HG03280 (cell line): Measurements from ENCODE around the gene NR3C2.

Source experiments
- ATAC-seq: cut with Tn5 transposase; IDR thresholded peaks from one replicate; pipeline ENCODE4 v1.9.1; 2021; ENCODE audit warnings: mild to moderate bottlenecking, moderate library complexity; ENCODE audit not compliant: unreplicated experiment

NR3C2 gene

GRCh38 chr4:148373093-148373492, 69.1 kb downstream of the NR3C2 start:
- ATAC-seq = no peak

- ATAC-seq = no peak
Measured at GRCh38 chr4:148369919-148370318, 72.3 kb downstream of the NR3C2 start.

GRCh38 chr4:148367756-148368155, 74.5 kb downstream of the NR3C2 start:
- no peak for ATAC-seq

GRCh38 chr4:148366251-148366650, 76.0 kb downstream of the NR3C2 start:
- no peak for ATAC-seq

GRCh38 chr4:148364525-148364924, 77.7 kb downstream of the NR3C2 start:
- no peak for ATAC-seq

- ATAC-seq = no peak
Measured at GRCh38 chr4:148359769-148360168, 82.4 kb downstream of the NR3C2 start.

GRCh38 chr4:148355442-148356123, 86.6 kb downstream of the NR3C2 start:
- ATAC-seq = no peak

GRCh38 chr4:148354186-148354585, 88.0 kb downstream of the NR3C2 start:
- no peak for ATAC-seq

GRCh38 chr4:148353571-148353970, 88.6 kb downstream of the NR3C2 start:
- ATAC-seq = no peak

GRCh38 chr4:148349153-148349552, 93.1 kb downstream of the NR3C2 start:
- no peak for ATAC-seq

- no peak for ATAC-seq
Measured at GRCh38 chr4:148346657-148347056, 95.6 kb downstream of the NR3C2 start.

GRCh38 chr4:148345509-148345908, 96.7 kb downstream of the NR3C2 start:
- ATAC-seq = no peak

- ATAC-seq = no peak
Measured at GRCh38 chr4:148344941-148345340, 97.3 kb downstream of the NR3C2 start.

GRCh38 chr4:148344352-148344751, 97.9 kb downstream of the NR3C2 start:
- no peak for ATAC-seq

- no peak for ATAC-seq
Measured at GRCh38 chr4:148341980-148342800, 100.0 kb downstream of the NR3C2 start.

- ATAC-seq = no peak
Measured at GRCh38 chr4:148335133-148335532, 107.1 kb downstream of the NR3C2 start.

- ATAC-seq = no peak
Measured at GRCh38 chr4:148333265-148333664, 108.9 kb downstream of the NR3C2 start.

GRCh38 chr4:148332486-148332885, 109.7 kb downstream of the NR3C2 start:
- ATAC-seq = no peak

GRCh38 chr4:148330724-148331123, 111.5 kb downstream of the NR3C2 start:
- no peak for ATAC-seq

GRCh38 chr4:148330161-148330560, 112.1 kb downstream of the NR3C2 start:
- ATAC-seq = no peak

GRCh38 chr4:148329751-148330150, 112.5 kb downstream of the NR3C2 start:
- no peak for ATAC-seq

GRCh38 chr4:148327683-148328082, 114.5 kb downstream of the NR3C2 start:
- ATAC-seq = no peak
